GM23248 (cell line): ENCODE measurements around the gene RHBG. TPM values are rescaled to one million over a fixed set of nuclear protein-coding genes. Genes with fewer than 3 reads are reported as not detected.

Experiments
- DNase-seq: peaks from one replicate; pipeline ENCODE4 v3.0.0-alpha.2; 2015
- H2AFZ ChIP-seq: fragments of 200-600 bp; sonication (generic); 2 replicates; pipeline ENCODE4 v1.6.1; 2016; ENCODE audit warnings: antibody characterized with exemption
- H3F3A ChIP-seq: fragments of 200-600 bp; sonication (generic); 2 replicates; pipeline ENCODE4 v1.6.1; 2016; ENCODE audit warnings: mild to moderate bottlenecking, antibody characterized with exemption, mixed run types; ENCODE audit not compliant: insufficient read depth
- H3K27ac ChIP-seq: fragments of 200-600 bp; sonication (generic); 2 replicates; pipeline ENCODE4 v1.5.1; 2016; ENCODE audit warnings: mild to moderate bottlenecking
- H3K27me3 ChIP-seq: fragments of 200-600 bp; sonication (generic); replicated peaks from 2 replicates; pipeline ENCODE4 v1.6.1; 2016; ENCODE audit warnings: mild to moderate bottlenecking; ENCODE audit not compliant: insufficient read depth
- H3K36me3 ChIP-seq: fragments of 200-600 bp; sonication (generic); 2 replicates; pipeline ENCODE4 v1.6.1; 2016; ENCODE audit warnings: low read depth, mild to moderate bottlenecking
- H3K4me1 ChIP-seq: fragments of 200-600 bp; sonication (generic); 2 replicates; pipeline ENCODE4 v1.6.1; 2016; ENCODE audit warnings: mild to moderate bottlenecking; ENCODE audit not compliant: insufficient read depth
- H3K4me2 ChIP-seq: fragments of 200-600 bp; sonication (generic); one replicate; pipeline ENCODE4 v1.6.1; 2016; ENCODE audit warnings: mild to moderate bottlenecking; ENCODE audit not compliant: unreplicated experiment
- H3K4me3 ChIP-seq: fragments of 200-600 bp; sonication (generic); 2 replicates; pipeline ENCODE4 v1.5.1; 2016; ENCODE audit warnings: mild to moderate bottlenecking
- H3K79me2 ChIP-seq: fragments of 200-600 bp; sonication (generic); 2 replicates; pipeline ENCODE4 v1.6.1; 2016; ENCODE audit warnings: mild to moderate bottlenecking; ENCODE audit not compliant: insufficient read depth
- H3K9ac ChIP-seq: fragments of 200-600 bp; sonication (generic); 2 replicates; pipeline ENCODE4 v1.6.1; 2016; ENCODE audit warnings: mild to moderate bottlenecking
- H3K9me2 ChIP-seq: fragments of 200-600 bp; sonication (generic); 2 replicates; pipeline ENCODE4 v1.6.1; 2016; ENCODE audit warnings: mixed run types, mild to moderate bottlenecking, moderate library complexity; ENCODE audit not compliant: insufficient read depth
- H3K9me3 ChIP-seq: fragments of 200-600 bp; sonication (generic); one replicate; pipeline ENCODE4 v1.6.1; 2017; ENCODE audit warnings: low read depth
- H4K20me1 ChIP-seq: fragments of 200-600 bp; sonication (generic); 2 replicates; pipeline ENCODE4 v1.6.0; 2016; ENCODE audit not compliant: insufficient read depth
- EZH2 ChIP-seq: fragments of 200-600 bp; sonication (generic); IDR thresholded peaks from 2 replicates; pipeline ENCODE4 v1.6.1; 2018; ENCODE audit warnings: antibody characterized with exemption, mild to moderate bottlenecking; ENCODE audit not compliant: insufficient read depth, poor library complexity, severe bottlenecking
- EZH2phosphoT487 ChIP-seq: fragments of 200-600 bp; sonication (generic); IDR thresholded peaks from 2 replicates; pipeline ENCODE4 v1.6.1; 2018; ENCODE audit warnings: antibody characterized with exemption, moderate library complexity, mild to moderate bottlenecking, low read depth; ENCODE audit not compliant: insufficient read depth
- WGBS, 2 experiments: methylation state at CpG; one replicate each; pipeline ENCODE4 v1.1.6; 2015 to 2017; ENCODE audit warnings: low lambda C conversion rate in 2 of 2, low coverage in 1 of 2; ENCODE audit errors: missing lambda C conversion rate in 2 of 2; 5-methylcytosine and 5-hydroxymethylcytosine counted together
- in situ Hi-C: fragments of 300-500 bp; cut with MboI; formaldehyde crosslinking; loops from 2 replicates; pipeline ENCODE4 v1.15.0; 2020
- polyA plus RNA-seq: library from polyadenylated mRNA; unstranded; fragments of >200 nt; fragmentation: Nextera tagmentation; extraction: Ambion mirVana; gene quantifications from 2 replicates; pipeline ENCODE4 v1.2.1, GENCODE V29; 2016
- total RNA-seq: library from RNA; depleted of rRNA; stranded (reverse); fragments of >200 nt; shearing (Covaris generic); gene quantifications from 2 replicates; pipeline ENCODE4 v1.2.3, GENCODE V29; 2014

RHBG gene
- total and polyA plus RNA-seq, 2 experiments from 2014 or later = not detected

- no peaks in the 10 kb centered on the region for H4K20me1 ChIP-seq
- no peak overlapping the region for H2AFZ ChIP-seq
- in situ Hi-C loops = loop anchor here (10.0 kb wide), 2 partner anchors 58 to 218 kb away; partner anchors contain the start of gene GPATCH4
- H3K4me1 ChIP-seq = no peaks in the 10 kb centered on the region
- H3K27me3 ChIP-seq = peaks cover 22% of the 10 kb centered on the region
- no peaks in the 10 kb centered on the region for H3K79me2 ChIP-seq
- WGBS, 2 experiments = 63 to 66% methylated on average over 6 of the region's 6 CpGs
- TF ChIP-seq EZH2phosphoT487 (no peak), EZH2 (no peak)
- H3K9me2 ChIP-seq = no peaks in the 10 kb centered on the region
- H3K36me3 ChIP-seq = no peaks in the 10 kb centered on the region
- no peak overlapping the region for H3K4me2 ChIP-seq
- DNase-seq = no peak
- H3K27ac ChIP-seq = no peak overlapping the region
- no peak overlapping the region for H3K4me3 ChIP-seq
- H3K9me3 ChIP-seq = no peaks in the 10 kb centered on the region
- no peak overlapping the region for H3K9ac ChIP-seq
- no peaks in the 10 kb centered on the region for H3F3A ChIP-seq
Measured at GRCh38 chr1:156386134-156386901, 17.3 kb downstream of the RHBG start.

GRCh38 chr1:156386949-156387869, 18.2 kb downstream of the RHBG start:
- WGBS, 2 experiments = 86 to 93% methylated on average over 8 of the region's 8 CpGs

GRCh38 chr1:156387870-156388173, 18.8 kb downstream of the RHBG start:
- H2AFZ ChIP-seq = no peak overlapping the region
- no peak for TF ChIP-seq EZH2phosphoT487
- no peak for TF ChIP-seq EZH2
- no peaks in the 10 kb centered on the region for H3F3A ChIP-seq
- no peaks in the 10 kb centered on the region for H3K36me3 ChIP-seq
- H3K9me3 ChIP-seq = no peaks in the 10 kb centered on the region
- no peak overlapping the region for H3K4me3 ChIP-seq
- no peaks in the 10 kb centered on the region for H3K4me1 ChIP-seq
- H3K27me3 ChIP-seq = peaks cover 22% of the 10 kb centered on the region
- no peak overlapping the region for H3K4me2 ChIP-seq
- in situ Hi-C loops = loop anchor here (10.0 kb wide), 2 partner anchors 57 to 217 kb away; partner anchors contain the start of gene GPATCH4
- no peak overlapping the region for H3K27ac ChIP-seq
- DNase-seq = no peak
- no peaks in the 10 kb centered on the region for H3K79me2 ChIP-seq
- 59 to 62% methylated on average over 15 of the region's 15 CpGs for WGBS, 2 experiments
- no peaks in the 10 kb centered on the region for H4K20me1 ChIP-seq
- H3K9me2 ChIP-seq = no peaks in the 10 kb centered on the region
- no peak overlapping the region for H3K9ac ChIP-seq

More at GRCh38 chr1:156386949-156387869, 18.2 kb downstream of the RHBG start:
- H3K27me3 ChIP-seq = peaks cover 22% of the 10 kb centered on the region
- no peak overlapping the region for H3K4me3 ChIP-seq
- no peaks in the 10 kb centered on the region for H3K4me1 ChIP-seq
- H3F3A ChIP-seq = no peaks in the 10 kb centered on the region
- no peak overlapping the region for H3K9ac ChIP-seq
- TF ChIP-seq EZH2phosphoT487 = no peak
- TF ChIP-seq EZH2 = no peak
- H4K20me1 ChIP-seq = no peaks in the 10 kb centered on the region
- in situ Hi-C loops = loop anchor here (10.0 kb wide), 2 partner anchors 58 to 218 kb away; partner anchors contain the start of gene GPATCH4
- no peak overlapping the region for H3K27ac ChIP-seq
- no peaks in the 10 kb centered on the region for H3K36me3 ChIP-seq
- H2AFZ ChIP-seq = no peak overlapping the region
- H3K79me2 ChIP-seq = no peaks in the 10 kb centered on the region
- H3K9me2 ChIP-seq = no peaks in the 10 kb centered on the region
- no peak overlapping the region for H3K4me2 ChIP-seq
- no peaks in the 10 kb centered on the region for H3K9me3 ChIP-seq
- no peak for DNase-seq
